Neural progenitor cell (in vitro differentiated cells): ENCODE results near the gene AP4B1. TPM values are rescaled to one million over a fixed set of nuclear protein-coding genes. Genes with fewer than 3 reads are reported as not detected.

Experiments
- DNase-seq: peaks from one replicate; pipeline ENCODE4 v3.0.0-alpha.2; 2016; ENCODE audit warnings: low spot score
- H2AFZ ChIP-seq: fragments of 200-600 bp; sonication (generic); replicated peaks from 2 replicates; pipeline ENCODE4 v1.6.1; 2016; ENCODE audit warnings: antibody characterized with exemption
- H3F3A ChIP-seq: fragments of 200-600 bp; sonication (generic); 2 replicates; pipeline ENCODE4 v1.6.1; 2016; ENCODE audit warnings: antibody characterized with exemption, low read depth
- H3K27ac ChIP-seq: fragments of 200-600 bp; sonication (generic); 2 replicates; pipeline ENCODE4 v1.5.1; 2016; ENCODE audit warnings: mild to moderate bottlenecking
- H3K27me3 ChIP-seq: fragments of 200-600 bp; sonication (generic); 2 replicates; pipeline ENCODE4 v1.6.1; 2016; ENCODE audit warnings: mild to moderate bottlenecking, moderate library complexity
- H3K36me3 ChIP-seq: fragments of 200-600 bp; sonication (generic); 2 replicates; pipeline ENCODE4 v1.5.1; 2016
- H3K4me1 ChIP-seq: fragments of 200-600 bp; sonication (generic); 2 replicates; pipeline ENCODE4 v1.6.1; 2016; ENCODE audit warnings: mixed run types
- H3K4me2 ChIP-seq: fragments of 200-600 bp; sonication (generic); 2 replicates; pipeline ENCODE4 v1.6.1; 2016
- H3K4me3 ChIP-seq: fragments of 200-600 bp; sonication (generic); 2 replicates; pipeline ENCODE4 v1.5.1; 2016
- H3K79me2 ChIP-seq: fragments of 200-600 bp; sonication (generic); 2 replicates; pipeline ENCODE4 v1.6.1; 2016; ENCODE audit warnings: low read depth
- H3K9ac ChIP-seq: fragments of 200-600 bp; sonication (generic); 2 replicates; pipeline ENCODE4 v1.6.1; 2016
- H3K9me3 ChIP-seq: fragments of 200-600 bp; sonication (generic); 2 replicates; pipeline ENCODE4 v1.5.1; 2016; ENCODE audit warnings: low read depth
- H4K20me1 ChIP-seq: fragments of 200-600 bp; sonication (generic); 2 replicates; pipeline ENCODE4 v1.6.1; 2016; ENCODE audit warnings: low read depth
- H3K27ac Mint-ChIP-seq: 3 replicates; pipeline ENCODE4 v1.8.0; 2021; ENCODE audit warnings: mixed read lengths
- H3K27me3 Mint-ChIP-seq: 2 replicates; pipeline ENCODE4 v1.8.0; 2022; ENCODE audit warnings: low read depth, mild to moderate bottlenecking, inconsistent platforms, moderate library complexity, mixed read lengths; ENCODE audit not compliant: insufficient read depth
- H3K36me3 Mint-ChIP-seq: 3 replicates; pipeline ENCODE4 v1.8.0; 2021; ENCODE audit warnings: mixed read lengths
- H3K4me1 Mint-ChIP-seq: 3 replicates; pipeline ENCODE4 v1.8.0; 2021; ENCODE audit warnings: mixed read lengths
- H3K4me3 Mint-ChIP-seq: 3 replicates; pipeline ENCODE4 v1.8.0; 2021; ENCODE audit warnings: mild to moderate bottlenecking, moderate library complexity, mixed read lengths
- H3K9me3 Mint-ChIP-seq: 3 replicates; pipeline ENCODE4 v1.8.0; 2020; ENCODE audit warnings: mixed read lengths
- EZH2 ChIP-seq: fragments of 200-600 bp; sonication (generic); IDR thresholded peaks from 2 replicates; pipeline ENCODE4 v1.6.1; 2017; ENCODE audit warnings: antibody characterized with exemption, mild to moderate bottlenecking, moderate library complexity
- EZH2phosphoT487 ChIP-seq: fragments of 200-600 bp; sonication (generic); IDR thresholded peaks from 2 replicates; pipeline ENCODE4 v1.6.1; 2017; ENCODE audit warnings: antibody characterized with exemption
- total RNA-seq: library from RNA; depleted of rRNA; stranded (reverse); fragments of >200 nt; gene quantifications from 2 replicates; pipeline ENCODE4 v1.2.3, GENCODE V29; 2015; ENCODE audit warnings: low replicate concordance
- TF ChIP-seq, protein P1 (sequence below): fragments of 200-600 bp; sonication (generic); IDR thresholded peaks from 2 replicates; pipeline ENCODE4 v1.5.1; 2017; ENCODE audit warnings: antibody characterized with exemption, mild to moderate bottlenecking

AP4B1 gene
- total RNA-seq, 1 donor from 2014 or later: 27.7 TPM

- TF ChIP-seq, protein P1, sequence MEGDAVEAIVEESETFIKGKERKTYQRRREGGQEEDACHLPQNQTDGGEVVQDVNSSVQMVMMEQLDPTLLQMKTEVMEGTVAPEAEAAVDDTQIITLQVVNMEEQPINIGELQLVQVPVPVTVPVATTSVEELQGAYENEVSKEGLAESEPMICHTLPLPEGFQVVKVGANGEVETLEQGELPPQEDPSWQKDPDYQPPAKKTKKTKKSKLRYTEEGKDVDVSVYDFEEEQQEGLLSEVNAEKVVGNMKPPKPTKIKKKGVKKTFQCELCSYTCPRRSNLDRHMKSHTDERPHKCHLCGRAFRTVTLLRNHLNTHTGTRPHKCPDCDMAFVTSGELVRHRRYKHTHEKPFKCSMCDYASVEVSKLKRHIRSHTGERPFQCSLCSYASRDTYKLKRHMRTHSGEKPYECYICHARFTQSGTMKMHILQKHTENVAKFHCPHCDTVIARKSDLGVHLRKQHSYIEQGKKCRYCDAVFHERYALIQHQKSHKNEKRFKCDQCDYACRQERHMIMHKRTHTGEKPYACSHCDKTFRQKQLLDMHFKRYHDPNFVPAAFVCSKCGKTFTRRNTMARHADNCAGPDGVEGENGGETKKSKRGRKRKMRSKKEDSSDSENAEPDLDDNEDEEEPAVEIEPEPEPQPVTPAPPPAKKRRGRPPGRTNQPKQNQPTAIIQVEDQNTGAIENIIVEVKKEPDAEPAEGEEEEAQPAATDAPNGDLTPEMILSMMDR: peak; percentile 35
- no peak for TF ChIP-seq EZH2phosphoT487
- no peaks in the 10 kb centered on the region for H3K36me3 ChIP-seq
- peak; percentile 9 for DNase-seq
- Mint-ChIP-seq H3K27me3 (peaks cover 2% of the 10 kb centered on the region), H3K9me3 (no peaks in the 10 kb centered on the region), H3K4me3 (no peak overlapping the region), H3K27ac (no peak overlapping the region), H3K36me3 (no peaks in the 10 kb centered on the region), H3K4me1 (no peaks in the 10 kb centered on the region)
- no peak overlapping the region for H3K4me3 ChIP-seq
- H3K9ac ChIP-seq: no peak overlapping the region
- H3K4me2 ChIP-seq: no peak overlapping the region
- H3K27me3 ChIP-seq: no peaks in the 10 kb centered on the region
- no peak overlapping the region for H3K27ac ChIP-seq
- no peaks in the 10 kb centered on the region for H3K79me2 ChIP-seq
- no peaks in the 10 kb centered on the region for H3K4me1 ChIP-seq
- H3F3A ChIP-seq: no peaks in the 10 kb centered on the region
- no peaks in the 10 kb centered on the region for H4K20me1 ChIP-seq
- peak overlapping the region; percentile 61 for H2AFZ ChIP-seq
- no peaks in the 10 kb centered on the region for H3K9me3 ChIP-seq
These were observed 30.4 kb downstream of the AP4B1 start for GRCh38 chr1:113874012-113874879.

DNA sequence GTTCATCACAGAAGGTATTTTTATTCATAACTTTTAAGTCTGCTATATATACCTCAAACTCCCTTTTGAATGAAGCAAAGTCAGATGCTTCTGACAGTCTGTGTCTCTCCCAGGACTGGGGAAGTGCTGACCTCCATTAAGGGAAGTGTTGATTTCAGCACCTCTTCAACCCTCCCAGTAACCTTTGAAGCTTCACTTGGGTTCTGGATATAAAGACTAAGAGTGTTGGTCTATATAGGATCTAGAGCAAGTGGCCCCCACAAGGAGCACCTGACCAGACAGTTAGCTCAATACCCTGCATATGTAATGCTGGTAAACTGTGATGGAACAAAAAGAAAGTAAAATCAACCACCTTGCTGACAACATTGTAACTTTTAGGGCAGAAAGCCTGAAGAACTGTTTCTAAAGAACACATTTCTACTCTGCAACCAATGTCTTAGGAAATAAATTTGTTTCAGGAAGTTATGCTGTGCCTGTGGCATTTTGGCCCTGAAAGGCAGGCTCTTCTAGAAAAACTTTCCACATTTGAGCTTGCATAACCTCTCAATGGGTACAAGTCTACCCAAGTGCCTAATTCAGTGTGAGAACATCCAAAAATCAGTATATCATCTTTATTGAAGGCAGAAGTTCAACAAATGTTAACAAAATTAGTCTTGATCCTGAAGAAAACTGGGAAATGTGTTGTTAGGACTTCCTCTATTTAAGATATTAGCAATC, 32.2 kb downstream of the AP4B1 start:
- H3K27ac Mint-ChIP-seq: no peak overlapping the region
- peak overlapping the region; percentile 59 for H2AFZ ChIP-seq
- H3K4me2 ChIP-seq: no peak overlapping the region

DNA sequence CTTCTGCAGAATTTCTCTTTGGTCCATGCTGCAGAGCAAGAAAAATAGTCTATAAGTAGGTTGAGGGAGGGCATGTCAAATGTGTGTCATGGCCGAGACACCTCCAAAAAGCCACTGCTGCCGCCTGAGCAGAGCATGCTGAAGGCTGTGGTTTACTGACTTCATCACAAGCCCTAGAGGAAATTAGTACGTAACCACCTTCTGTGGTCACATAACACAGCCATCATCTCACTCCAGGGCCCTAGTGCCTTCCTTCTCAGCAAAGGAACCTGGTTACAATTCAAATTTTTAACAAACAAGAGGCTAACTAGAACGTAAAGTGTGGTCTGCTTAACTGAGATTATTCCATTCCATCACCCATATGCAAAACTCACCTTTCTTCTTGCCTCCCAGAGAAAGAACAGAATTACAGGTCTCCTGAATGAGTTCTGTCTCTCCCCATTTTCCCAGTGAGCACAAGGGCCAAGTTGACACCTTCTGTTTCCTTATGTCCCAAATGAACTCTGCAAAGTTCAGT, 32.9 kb downstream of the AP4B1 start, which contains the start of gene PTPN22:
TSS of gene PTPN22 (minus strand) at position 116 of the 517 bp plus-strand sequence.
- Mint-ChIP-seq H3K9me3 (no peaks in the 10 kb centered on the region), H3K27me3 (peaks cover 2% of the 10 kb centered on the region), H3K4me1 (no peaks in the 10 kb centered on the region), H3K36me3 (no peaks in the 10 kb centered on the region), H3K4me3 (no peak within 1 kb of the TSS), H3K27ac (no peak within 1 kb of the TSS)
- Histone ChIP-seq H3K4me2 (no peak within 1 kb of the TSS), H3K27me3 (no peaks in the 10 kb centered on the region), H2AFZ (peak within 1 kb of the TSS; percentile 59), H3K79me2 (no peaks in the 10 kb centered on the region), H3K27ac (no peak within 1 kb of the TSS), H3F3A (no peaks in the 10 kb centered on the region), H3K9ac (no peak within 1 kb of the TSS), H4K20me1 (no peaks in the 10 kb centered on the region), H3K4me1 (no peaks in the 10 kb centered on the region), H3K4me3 (no peak within 1 kb of the TSS), H3K9me3 (no peaks in the 10 kb centered on the region), H3K36me3 (no peaks in the 10 kb centered on the region)
- DNase-seq: no peak
- TF ChIP-seq EZH2phosphoT487 (no peak), EZH2 (no peak)
- TF ChIP-seq, protein P1: no peak

More for the DNA sequence above, 32.2 kb downstream of the AP4B1 start:
- no peaks in the 10 kb centered on the region for H3K36me3 Mint-ChIP-seq
- Histone ChIP-seq H3K9me3 (no peaks in the 10 kb centered on the region), H3K4me1 (no peaks in the 10 kb centered on the region), H3K27ac (no peak overlapping the region), H3K27me3 (no peaks in the 10 kb centered on the region), H4K20me1 (no peaks in the 10 kb centered on the region), H3K4me3 (no peak overlapping the region), H3K36me3 (no peaks in the 10 kb centered on the region), H3F3A (no peaks in the 10 kb centered on the region), H3K79me2 (no peaks in the 10 kb centered on the region), H3K9ac (no peak overlapping the region)
- H3K27me3 Mint-ChIP-seq: peaks cover 2% of the 10 kb centered on the region
- DNase-seq: no peak
- H3K4me3 Mint-ChIP-seq: no peak overlapping the region
- H3K9me3 Mint-ChIP-seq: no peaks in the 10 kb centered on the region
- TF ChIP-seq, protein P1: no peak
- TF ChIP-seq EZH2phosphoT487: no peak
- TF ChIP-seq EZH2: no peak
- no peaks in the 10 kb centered on the region for H3K4me1 Mint-ChIP-seq
